Amniotic epithelial cell (primary cell): ENCODE results near the gene PTPN5.

Source experiments
- DNase-seq: peaks from one replicate; pipeline ENCODE4 v3.0.0-alpha.2; 2010; ENCODE audit warnings: low read depth

PTPN5 gene

DNA sequence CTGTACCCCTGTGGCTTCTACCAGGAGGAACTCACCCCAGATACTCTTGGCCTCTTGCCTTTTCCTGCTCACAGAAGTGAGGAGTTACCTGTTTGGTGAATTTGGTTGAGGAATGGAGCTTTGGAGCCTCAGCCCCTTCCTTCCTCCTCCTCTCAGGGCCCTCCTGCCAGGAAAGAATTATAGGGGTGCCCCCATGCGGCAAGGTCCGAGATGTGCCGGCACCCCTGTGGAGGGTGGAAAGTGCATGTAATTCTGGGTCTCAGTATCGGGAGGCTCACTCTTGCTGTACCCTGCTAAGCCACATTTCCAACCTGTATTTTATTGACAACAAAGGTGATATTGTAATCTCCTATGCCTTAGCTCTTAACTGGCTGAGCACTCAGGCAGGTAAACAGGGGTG is 51.9 kb downstream of the PTPN5 start:
- DNase-seq, result no peak

- DNase-seq, result no peak
Observed at GRCh38 chr11:18737642-18738041, 54.0 kb downstream of the PTPN5 start.

DNA sequence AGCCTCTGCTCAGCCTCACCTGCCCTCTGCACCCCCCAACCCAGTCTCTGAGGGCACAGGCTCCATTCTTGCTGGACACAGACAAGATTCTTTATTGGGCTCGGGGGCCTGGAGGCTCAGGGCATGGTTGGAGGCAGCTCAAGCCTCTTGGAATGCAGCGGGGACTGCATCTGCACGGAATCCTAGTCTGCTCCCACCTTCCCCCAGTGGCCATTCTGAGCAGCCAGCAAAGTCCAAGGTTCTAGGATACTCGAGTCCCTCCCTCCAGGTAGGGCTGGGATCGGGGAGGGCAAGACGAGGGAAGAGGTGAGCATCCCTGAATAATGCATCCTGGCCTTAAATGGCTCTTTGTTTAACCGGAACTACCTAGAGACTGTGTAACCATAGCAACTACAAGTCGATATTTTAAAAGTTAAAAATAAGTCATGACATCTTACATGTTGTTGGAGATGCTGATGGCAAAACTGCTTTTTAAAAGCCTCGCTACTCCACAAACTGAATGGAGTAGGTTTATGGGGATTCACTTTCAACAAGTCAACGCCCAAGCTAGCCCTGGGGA is 54.9 kb downstream of the PTPN5 start:
- no peak for DNase-seq

GRCh38 chr11:18733202-18733601 is 58.4 kb downstream of the PTPN5 start:
- DNase-seq, result no peak

DNA sequence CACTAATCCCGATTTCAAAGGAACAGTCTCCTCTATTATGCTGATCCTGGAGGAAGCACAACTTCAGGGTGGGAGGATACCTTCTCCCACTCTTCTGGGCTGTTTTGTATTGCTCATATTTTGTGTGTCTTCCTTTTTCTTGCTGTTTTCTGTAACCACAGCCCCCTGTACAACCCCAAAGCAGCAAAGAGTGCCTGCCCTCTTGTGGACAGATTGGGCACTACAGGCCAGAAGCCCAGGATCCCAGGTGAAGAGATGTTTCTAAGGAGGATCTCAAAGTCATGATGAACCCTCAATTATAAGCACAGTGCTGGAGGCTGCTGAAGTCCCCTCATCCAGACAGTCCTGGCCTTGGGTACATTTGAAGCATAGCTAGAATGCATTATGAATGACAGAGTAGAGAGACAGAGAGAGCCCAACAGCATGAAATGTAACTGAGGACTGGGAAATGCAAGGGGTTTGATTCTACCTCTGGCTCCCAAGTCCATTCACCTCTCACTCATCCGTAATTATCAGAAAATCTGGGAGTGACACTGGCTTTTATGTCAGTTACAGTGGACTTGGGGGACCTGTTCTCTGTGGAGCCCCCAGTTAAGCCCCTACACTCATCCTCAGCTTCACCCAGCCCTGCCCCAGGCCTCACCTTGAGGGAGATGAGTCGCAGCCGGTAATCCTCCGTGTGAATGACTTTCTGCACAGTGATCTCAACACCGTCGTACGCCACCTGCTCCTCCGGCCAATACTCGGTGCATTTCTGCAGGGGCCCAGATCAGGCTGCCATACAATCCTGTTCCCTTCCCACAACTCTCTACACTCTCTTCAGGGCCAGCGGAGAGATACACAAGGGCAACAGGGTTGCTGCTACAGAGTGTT is 59.4 kb downstream of the PTPN5 start:
- peak; percentile 32 for DNase-seq

GRCh38 chr11:18731441-18731840 is 60.2 kb downstream of the PTPN5 start:
- DNase-seq, result no peak

DNA sequence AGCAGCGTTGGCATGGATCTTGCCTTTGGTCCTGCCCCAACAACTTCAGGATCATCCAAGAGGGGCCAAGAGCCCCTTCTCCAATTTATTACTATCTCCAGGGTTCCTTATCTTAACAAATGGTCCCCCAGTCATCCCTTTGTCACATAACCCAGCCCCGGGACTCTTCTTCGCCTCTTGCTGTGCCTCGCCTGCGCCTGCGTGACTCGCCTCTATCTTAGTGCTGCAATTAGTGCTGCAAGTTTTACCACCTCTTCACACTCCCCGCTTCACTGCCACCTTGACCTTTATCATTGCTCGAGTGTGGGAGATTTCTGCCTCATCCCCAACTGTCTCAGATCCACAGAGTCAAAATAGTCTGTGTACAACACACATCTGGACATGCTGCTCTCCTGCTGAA is 61.6 kb downstream of the PTPN5 start:
- no peak for DNase-seq

DNA sequence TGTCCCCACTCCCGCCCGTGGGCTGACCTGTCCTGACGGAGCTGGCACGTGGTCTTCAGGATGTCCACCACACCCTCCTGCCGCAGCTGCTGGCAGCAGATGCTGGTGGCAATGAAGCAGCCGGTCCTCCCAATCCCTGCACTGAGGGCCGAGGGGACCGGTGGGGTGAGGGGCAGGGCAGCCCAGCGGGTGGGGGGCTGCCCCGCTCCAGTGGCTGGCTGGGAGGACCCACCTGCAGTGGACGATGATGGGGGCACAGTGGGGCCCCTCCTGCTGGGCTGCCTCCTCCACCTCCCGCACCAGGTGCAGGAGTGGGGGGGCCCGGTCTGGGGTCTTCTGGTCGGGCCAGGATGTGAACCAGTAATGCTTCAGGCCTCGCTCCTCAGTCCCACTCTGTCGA is 62.2 kb downstream of the PTPN5 start:
- DNase-seq, result no peak

DNA sequence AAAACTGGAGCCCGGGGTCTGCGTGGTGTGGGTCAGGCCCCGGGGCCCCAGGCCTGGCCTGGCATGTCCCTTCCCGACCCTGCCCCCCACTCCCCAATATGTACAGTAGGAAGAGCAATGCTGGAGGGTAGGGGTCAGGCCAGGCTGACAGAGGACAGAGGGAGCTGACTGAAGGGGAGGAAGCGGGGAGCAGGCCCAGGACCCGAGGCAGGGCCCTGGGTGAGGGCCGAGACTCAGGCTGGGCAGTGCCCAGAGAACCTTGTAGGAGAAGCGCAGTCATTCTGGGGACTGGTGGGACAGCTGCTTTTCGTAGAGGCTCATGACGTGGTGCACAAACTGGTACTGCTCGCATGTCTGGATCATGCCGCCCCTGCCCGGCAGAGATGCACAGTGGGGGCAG is 62.9 kb downstream of the PTPN5 start:
- no peak for DNase-seq

DNA sequence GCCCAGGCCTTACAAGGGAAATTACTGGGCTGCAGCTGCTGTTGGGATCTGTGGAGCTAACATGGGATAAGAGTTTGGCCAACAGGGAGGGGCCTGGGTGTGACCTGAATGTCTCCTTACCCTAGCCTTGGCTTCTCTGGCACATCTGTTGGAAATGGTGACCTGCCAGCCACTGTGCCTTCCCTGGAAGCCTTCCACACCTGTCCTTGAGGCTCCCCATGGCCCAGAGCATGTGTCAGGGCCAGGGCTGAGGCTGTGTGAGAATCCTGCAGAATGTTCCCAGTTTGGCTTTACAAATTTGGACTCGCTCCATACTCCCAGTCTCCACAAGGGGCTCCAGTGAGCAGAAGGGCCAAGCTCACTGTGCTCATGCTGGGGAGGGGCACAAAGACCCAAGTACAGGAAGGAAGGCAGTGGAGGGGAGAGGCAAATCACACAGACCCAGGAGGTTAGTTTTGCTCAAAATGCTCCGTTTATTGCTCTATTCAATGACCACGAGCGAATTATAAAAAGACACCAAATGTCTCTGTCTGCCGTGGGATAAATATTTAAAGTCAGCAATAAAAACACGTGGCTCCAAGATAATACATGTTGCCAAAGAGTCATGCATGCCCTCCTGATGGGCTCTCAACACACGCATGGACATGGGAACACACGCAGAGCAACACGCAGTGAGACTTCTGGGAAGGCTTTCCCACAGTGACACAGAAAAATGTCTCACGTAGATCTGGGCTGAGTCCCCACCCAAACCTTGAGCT is 63.9 kb downstream of the PTPN5 start:
- DNase-seq, result peak; percentile 15

DNA sequence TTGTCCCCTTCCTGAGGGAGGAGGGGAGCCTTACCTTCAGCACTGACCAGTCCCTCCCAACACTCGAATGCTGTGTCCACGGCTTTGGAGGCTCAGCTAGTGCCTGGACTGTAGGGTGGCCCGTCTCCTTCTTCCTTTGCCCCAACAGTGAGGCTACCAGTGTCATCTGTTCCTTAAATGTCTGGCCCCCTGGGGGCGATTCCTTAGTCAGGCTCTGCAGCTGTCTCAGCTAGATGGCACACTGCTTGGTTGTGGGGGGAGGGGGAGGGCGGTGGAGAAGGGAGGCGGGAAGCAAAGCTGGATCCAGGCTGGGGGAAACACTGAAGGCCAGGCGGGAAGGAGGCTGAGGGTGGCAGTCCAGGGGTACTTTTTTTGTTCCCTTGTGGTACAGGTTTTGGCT is 65.6 kb downstream of the PTPN5 start, which contains the start of gene IGSF22:
IGSF22 (minus strand) TSS at position 149 of the 400 bp plus-strand sequence. CDS start 1,952 bp downstream, outside the sequence.
- DNase-seq, result no peak

DNA sequence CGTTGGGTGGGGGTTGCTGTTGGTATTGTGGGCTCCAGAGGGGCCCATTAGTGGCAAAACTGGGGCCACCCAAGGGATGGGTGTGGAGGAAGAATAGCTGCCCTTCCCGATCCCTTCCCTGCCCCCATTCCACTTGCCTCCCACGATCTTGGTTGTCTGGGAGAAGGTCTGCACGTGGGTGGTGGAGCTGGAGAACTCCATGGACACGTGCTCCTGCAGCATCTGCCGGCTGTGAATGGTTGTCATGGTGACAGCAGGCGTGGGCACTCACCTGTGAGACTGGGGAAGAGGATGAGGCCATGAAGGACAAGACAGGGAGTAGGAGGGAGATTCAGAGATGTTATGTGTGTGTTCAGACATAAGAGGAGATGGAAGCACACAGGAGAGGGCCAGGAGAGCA is 67.6 kb downstream of the PTPN5 start:
- DNase-seq, result no peak

- DNase-seq, result no peak
Observed at GRCh38 chr11:18722293-18722637, 69.3 kb downstream of the PTPN5 start.

- peak; percentile 23 for DNase-seq
Observed at GRCh38 chr11:18721561-18722292, 69.9 kb downstream of the PTPN5 start.

GRCh38 chr11:18720808-18721560 is 70.6 kb downstream of the PTPN5 start:
- DNase-seq, result peak; percentile 41

- peak; percentile 23 for DNase-seq
Observed at GRCh38 chr11:18720091-18720807, 71.3 kb downstream of the PTPN5 start.

DNA sequence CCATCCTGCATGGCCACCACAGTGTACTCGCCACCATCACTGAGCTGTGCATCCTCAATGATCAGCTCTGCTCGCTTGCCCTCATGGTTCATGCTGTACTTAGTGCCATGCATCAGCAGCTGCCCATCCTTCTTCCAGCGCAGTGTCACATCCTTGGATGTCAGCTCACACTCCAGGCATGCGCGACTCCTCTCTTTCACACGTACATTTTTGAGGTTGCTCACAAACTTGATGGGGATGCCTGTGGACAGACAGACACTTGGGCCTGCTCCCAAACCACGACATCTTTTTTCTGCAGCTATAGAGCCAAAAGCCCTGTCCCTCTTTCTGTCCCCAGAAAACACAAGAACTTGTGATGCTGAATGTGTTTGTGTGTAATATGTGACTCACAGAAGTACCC is 76.1 kb downstream of the PTPN5 start:
- DNase-seq, result no peak

GRCh38 chr11:18714443-18714780 is 77.2 kb downstream of the PTPN5 start:
- no peak for DNase-seq

GRCh38 chr11:18713646-18714442 is 77.8 kb downstream of the PTPN5 start:
- no peak for DNase-seq

DNA sequence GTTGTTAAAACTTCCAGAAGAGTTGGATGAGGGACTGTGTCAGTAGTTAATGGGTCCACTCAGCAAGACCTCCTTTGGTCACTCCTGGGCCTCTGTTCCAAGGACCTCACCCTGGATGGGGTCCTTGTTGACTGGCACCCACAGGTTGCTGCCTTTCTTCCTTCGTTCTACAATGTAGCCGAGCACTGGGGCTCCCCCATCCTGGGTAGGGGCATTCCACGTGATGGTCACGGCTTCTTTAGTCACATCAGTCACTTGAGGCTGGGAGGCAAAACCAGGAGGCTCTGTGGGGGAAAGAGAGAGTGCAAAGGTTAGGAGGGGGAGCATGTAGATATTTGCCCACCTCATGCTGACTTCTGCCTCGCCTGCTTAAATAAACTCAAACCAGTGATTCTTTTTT is 81.1 kb downstream of the PTPN5 start:
- DNase-seq, result no peak
